22Rv1 (cell line): ENCODE results near the gene IFT43.

Source experiments
- CTCF ChIP-seq: fragments of 450-650 bp; IDR thresholded peaks from 2 replicates; pipeline ENCODE4 v1.5.1; 2017; ENCODE audit warnings: mild to moderate bottlenecking
- ZFX ChIP-seq: fragments of 450-650 bp; IDR thresholded peaks from 2 replicates; pipeline ENCODE4 v1.6.1; 2017; ENCODE audit warnings: antibody characterized with exemption, borderline replicate concordance

DNA sequence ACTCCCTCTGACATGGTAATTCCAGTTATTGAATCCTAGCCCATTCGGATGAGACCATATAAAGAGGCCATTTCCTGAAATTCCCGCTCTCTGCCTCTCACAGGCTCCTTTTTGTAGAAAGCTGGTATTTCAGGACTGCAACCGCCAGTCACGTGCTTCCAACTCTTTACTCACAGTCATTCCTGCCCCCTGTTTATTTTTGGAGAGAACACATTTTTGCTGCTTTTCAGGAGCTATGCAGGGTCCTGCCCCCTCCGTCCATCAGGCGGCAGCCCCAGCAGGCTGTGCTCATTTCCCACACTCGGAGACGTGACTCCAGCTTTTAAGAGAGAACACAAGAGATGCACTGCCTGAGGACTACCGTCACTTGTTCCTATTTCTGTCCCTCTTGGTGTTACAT, 26.8 kb downstream of the IFT43 start:
- no peak for TF ChIP-seq CTCF
- TF ChIP-seq ZFX, result no peak
